Measurements from ENCODE around the gene TMEM121. TPM values are rescaled to one million over a fixed set of nuclear protein-coding genes. Genes with fewer than 3 reads are reported as not detected.

Gene TMEM121
- total RNA-seq, 1 donor from 2014 or later: 5.5 TPM

DNA sequence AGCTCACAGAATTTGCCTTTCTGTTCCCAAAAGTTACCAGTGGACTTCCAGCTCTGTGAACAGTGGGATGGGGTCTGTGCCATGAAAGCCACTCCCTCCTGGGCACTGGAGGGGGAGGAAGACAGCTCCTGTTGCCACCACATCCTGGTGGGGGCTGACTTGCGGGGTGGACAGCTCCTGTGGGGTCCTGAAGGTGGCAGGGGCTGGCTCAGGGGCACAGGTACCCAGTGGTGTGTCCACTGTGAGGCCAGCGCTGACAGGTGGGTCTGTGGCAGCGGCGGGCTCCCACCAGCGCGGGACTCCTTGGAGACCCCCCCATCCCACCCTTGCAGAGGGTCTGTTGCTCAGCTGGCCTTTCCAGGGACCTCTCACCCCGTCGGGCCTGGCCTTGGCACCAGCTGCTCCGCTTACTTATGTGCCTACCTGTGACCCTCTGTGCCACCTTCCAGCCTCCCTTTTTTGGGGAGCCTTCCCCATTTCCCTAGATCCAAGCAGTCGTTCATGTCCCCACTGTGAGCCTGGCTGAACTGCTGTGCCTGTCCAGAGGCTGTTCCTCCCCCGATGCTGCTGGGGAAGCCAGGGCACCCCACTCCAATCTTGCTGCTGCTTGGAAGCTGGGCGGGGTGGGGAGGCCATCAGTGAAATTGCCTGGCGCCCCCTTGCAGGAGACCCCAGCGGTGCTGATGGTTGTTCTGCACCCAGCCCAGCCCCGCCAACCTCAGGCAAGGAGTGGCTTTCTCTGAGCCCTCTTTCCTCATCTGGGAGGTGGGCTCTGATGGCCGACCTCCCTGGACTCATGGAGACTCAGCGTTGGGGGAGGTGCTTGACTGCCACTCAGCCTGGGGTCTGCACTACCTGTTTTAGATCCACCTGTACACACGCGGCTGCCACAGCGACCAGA lies 33.2 kb upstream of the TMEM121 start:
- Mint-ChIP-seq H3K36me3 (no peaks in the 10 kb centered on the region), H3K4me3 (no peak overlapping the region), H3K27ac (no peak overlapping the region), H3K27me3 (peaks cover 3% of the 10 kb centered on the region), H3K9me3 (no peaks in the 10 kb centered on the region), H3K4me1 (ENCODE audit: unreplicated experiment) (peaks cover 5% of the 10 kb centered on the region)
- TF ChIP-seq, protein P1, sequence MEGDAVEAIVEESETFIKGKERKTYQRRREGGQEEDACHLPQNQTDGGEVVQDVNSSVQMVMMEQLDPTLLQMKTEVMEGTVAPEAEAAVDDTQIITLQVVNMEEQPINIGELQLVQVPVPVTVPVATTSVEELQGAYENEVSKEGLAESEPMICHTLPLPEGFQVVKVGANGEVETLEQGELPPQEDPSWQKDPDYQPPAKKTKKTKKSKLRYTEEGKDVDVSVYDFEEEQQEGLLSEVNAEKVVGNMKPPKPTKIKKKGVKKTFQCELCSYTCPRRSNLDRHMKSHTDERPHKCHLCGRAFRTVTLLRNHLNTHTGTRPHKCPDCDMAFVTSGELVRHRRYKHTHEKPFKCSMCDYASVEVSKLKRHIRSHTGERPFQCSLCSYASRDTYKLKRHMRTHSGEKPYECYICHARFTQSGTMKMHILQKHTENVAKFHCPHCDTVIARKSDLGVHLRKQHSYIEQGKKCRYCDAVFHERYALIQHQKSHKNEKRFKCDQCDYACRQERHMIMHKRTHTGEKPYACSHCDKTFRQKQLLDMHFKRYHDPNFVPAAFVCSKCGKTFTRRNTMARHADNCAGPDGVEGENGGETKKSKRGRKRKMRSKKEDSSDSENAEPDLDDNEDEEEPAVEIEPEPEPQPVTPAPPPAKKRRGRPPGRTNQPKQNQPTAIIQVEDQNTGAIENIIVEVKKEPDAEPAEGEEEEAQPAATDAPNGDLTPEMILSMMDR (conservative IDR thresholded peaks at IDR 0.05): no peak
- DNase-seq (ENCODE audit: extremely low spot score, unreplicated experiment): no peak

DNA sequence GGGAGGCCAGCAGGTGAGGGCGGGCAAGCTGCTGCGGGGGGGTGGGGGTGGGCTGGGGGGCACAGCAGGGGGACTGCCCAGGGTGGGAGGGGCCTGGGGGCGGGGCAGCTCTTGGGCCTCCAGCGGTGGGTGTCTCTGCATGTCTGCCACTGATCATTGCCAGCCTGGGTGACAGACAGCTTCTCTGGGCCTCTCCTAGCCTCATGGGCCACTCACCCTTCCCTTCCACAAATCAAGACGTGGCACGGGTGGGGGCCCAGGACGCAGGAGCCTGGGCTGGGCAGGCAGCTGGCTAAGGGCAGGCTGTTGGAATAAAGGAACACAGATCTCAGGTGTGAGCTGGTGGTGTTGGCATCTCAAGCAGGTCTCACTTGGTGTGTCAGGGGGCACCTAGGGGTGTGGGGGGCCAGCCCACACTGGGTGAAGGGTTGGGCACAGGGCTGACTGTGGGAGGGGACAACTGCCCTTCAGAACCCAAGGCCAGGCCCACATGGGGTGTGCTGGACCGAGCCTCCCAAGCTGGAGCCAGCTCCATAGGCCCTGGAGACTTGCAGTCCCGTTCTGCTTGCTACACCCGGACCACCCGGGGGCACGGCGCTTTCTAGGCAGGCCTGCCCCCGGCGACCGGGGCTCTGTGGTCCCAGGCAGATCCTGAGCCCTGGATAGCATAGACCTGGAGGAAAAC lies 32.3 kb upstream of the TMEM121 start:
- TF ChIP-seq, protein P1 (conservative IDR thresholded peaks at IDR 0.05): no peak
- no peak for DNase-seq (ENCODE audit: extremely low spot score, unreplicated experiment)

DNA sequence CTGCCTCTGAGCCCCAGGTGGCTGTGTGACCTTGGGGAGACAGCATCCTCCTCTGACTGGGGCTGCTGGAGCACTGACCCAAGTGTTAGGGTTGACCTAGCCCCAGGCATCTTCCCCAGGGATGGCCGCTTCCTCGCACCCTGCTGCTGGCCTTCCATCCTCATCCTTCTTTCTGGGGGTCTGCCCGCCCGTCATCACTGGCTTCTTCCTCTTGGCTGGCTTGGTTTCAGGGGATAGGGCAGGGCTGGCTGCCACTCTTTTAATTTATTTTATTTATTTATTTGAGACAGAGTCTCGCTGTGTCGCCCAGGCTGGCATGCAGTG lies 31.8 kb upstream of the TMEM121 start:
- H3K27me3 Mint-ChIP-seq: peaks cover 1% of the 10 kb centered on the region

More for the DNA sequence above, 32.3 kb upstream of the TMEM121 start:
- Mint-ChIP-seq H3K9me3 (no peaks in the 10 kb centered on the region), H3K4me1 (ENCODE audit: unreplicated experiment) (peaks cover 5% of the 10 kb centered on the region), H3K36me3 (no peaks in the 10 kb centered on the region), H3K27me3 (peaks cover 3% of the 10 kb centered on the region), H3K4me3 (no peak overlapping the region), H3K27ac (no peak overlapping the region)

DNA sequence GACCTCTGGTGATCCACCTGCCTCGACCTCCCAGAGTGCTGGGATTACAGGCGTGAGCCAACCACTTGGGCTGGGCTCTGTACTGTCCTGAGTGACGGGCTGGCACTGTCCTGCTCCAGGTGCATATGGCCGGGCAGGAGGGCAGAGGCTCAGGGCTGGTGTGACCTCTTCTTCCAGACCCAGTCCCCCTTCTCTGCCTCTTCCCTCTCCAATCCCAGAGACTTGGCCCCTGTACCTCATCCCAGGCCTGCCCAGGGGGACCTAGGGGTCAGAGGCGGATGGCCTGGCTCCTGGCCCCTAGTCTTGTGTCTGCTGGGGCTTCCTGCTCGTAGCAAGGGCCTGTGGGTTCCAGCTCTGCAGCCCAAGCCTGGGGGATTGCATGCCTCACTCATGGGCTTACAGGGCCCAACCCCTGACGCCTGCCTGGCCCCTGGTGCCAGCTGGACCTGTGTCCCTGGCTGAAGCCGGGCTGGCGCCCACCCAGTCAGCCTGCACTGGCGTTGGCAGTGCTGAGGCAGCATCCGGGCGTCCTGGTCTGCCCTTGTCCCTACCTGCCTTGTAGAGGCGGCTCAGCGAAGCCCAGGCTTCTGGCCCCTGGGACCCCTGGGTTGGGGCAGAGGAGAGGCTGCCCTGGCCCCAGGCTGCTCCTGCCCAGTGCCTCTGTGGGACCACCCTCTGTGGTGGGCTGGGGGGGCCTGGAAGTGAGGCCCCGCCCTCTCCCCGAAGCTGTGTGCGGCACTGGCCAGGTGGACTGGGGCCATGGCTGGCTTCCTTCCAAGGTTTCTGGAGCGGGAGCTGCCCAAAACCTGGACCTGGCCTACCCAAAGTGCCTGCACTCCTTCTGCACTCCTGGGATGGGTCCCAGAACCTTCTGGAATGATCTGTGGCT lies 31.0 kb upstream of the TMEM121 start:
- H3K27ac Mint-ChIP-seq: no peak overlapping the region
- no peaks in the 10 kb centered on the region for H3K27me3 Mint-ChIP-seq
- H3K9me3 Mint-ChIP-seq: no peaks in the 10 kb centered on the region
- no peak overlapping the region for H3K4me3 Mint-ChIP-seq
- H3K4me1 Mint-ChIP-seq (ENCODE audit: unreplicated experiment): no peaks in the 10 kb centered on the region
- no peaks in the 10 kb centered on the region for H3K36me3 Mint-ChIP-seq
- no peak for DNase-seq (ENCODE audit: extremely low spot score, unreplicated experiment)
- TF ChIP-seq, protein P1 (conservative IDR thresholded peaks at IDR 0.05): no peak

More for the DNA sequence above, 31.8 kb upstream of the TMEM121 start:
- Mint-ChIP-seq H3K9me3 (no peaks in the 10 kb centered on the region), H3K36me3 (no peaks in the 10 kb centered on the region), H3K4me1 (ENCODE audit: unreplicated experiment) (peaks cover under 1% of the 10 kb centered on the region), H3K4me3 (no peak overlapping the region), H3K27ac (no peak overlapping the region)
- no peak for DNase-seq (ENCODE audit: extremely low spot score, unreplicated experiment)
- TF ChIP-seq, protein P1 (conservative IDR thresholded peaks at IDR 0.05): no peak

DNA sequence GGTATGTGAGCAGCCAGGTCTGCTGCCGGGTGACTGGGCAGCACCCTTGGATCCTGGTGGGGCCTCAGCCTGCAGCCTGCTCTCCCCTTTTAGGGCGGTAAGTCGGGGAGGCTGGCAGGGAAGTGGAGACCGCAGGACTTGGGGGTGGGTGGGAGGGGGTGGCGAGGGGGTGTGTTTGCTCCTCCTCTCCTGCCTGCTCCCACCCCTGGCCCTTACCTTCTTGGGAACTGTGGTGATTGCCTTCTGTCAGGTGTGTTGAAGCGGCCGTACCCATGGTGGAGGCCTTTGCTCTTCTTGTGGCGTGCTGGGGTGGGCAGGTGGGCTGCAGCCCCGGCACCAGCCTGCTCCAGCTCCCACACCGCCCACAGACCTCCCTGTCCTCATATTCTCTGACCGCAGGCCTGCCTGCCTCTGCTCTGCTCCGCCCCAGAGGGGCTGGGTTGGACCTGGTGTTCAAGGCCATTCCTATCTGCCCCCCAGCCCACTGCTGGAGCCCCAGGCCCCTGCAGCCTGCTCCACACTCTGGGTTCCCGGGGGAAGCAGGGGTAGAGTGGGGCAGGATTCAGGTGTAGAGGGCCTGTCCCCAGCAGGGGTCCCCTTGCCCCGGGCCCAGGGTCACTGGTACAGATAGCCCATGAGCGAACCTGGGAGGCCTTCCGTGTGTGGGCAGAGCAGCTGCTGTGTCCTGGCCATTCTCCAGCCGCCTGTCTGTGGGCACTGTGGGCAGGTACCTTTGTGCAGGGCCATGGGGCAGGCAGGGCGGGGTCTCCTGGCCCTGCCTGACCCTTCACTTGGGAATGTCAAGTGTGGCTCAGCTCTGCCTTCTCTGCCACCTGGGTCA lies 30.2 kb upstream of the TMEM121 start:
- no peak for DNase-seq (ENCODE audit: extremely low spot score, unreplicated experiment)
- Mint-ChIP-seq H3K4me3 (no peak overlapping the region), H3K27ac (no peak overlapping the region)

More for the DNA sequence above, 30.2 kb upstream of the TMEM121 start:
- no peaks in the 10 kb centered on the region for H3K27me3 Mint-ChIP-seq
- no peaks in the 10 kb centered on the region for H3K36me3 Mint-ChIP-seq
- TF ChIP-seq, protein P1 (conservative IDR thresholded peaks at IDR 0.05): no peak
- H3K4me1 Mint-ChIP-seq (ENCODE audit: unreplicated experiment): no peaks in the 10 kb centered on the region
- no peaks in the 10 kb centered on the region for H3K9me3 Mint-ChIP-seq

All from type B pancreatic cell (in vitro differentiated cells).